Liver (tissue), 9 donors: ENCODE measurements around the gene SENP7. TPM values are rescaled to one million over a fixed set of nuclear protein-coding genes. Genes with fewer than 3 reads are reported as not detected.

Experiments
- DNase-seq: peaks from one replicate; pipeline ENCODE4 v3.0.0-alpha.2; 2017; ENCODE audit warnings: low spot score
- H3K27ac ChIP-seq, 2 donors: one replicate each; pipeline ENCODE4 v1.7.0; 2013; ENCODE audit warnings: inconsistent platforms in 2 of 2, low read length in 2 of 2, control low read depth in 1 of 2, low read depth in 1 of 2, mild to moderate bottlenecking in 1 of 2
- H3K27me3 ChIP-seq, 4 donors: one replicate each; pipeline versions ENCODE4 v1.6.1 to v1.7.0; 2013; ENCODE audit warnings: low read length in 3 of 4, inconsistent platforms in 1 of 4, mild to moderate bottlenecking in 1 of 4, moderate library complexity in 1 of 4; ENCODE audit not compliant: control insufficient read depth in 4 of 4, insufficient read depth in 4 of 4
- H3K36me3 ChIP-seq, 4 donors: one replicate each; pipeline versions ENCODE4 v1.6.1 to v1.7.0; 2013; ENCODE audit warnings: low read length in 3 of 4, mild to moderate bottlenecking in 3 of 4, low read depth in 1 of 4, moderate library complexity in 1 of 4; ENCODE audit not compliant: control insufficient read depth in 4 of 4, insufficient read depth in 3 of 4
- H3K4me1 ChIP-seq, 4 donors: one replicate each; pipeline versions ENCODE4 v1.6.1 to v1.7.0; 2013; ENCODE audit warnings: low read length in 3 of 4, mild to moderate bottlenecking in 3 of 4, moderate library complexity in 1 of 4; ENCODE audit not compliant: control insufficient read depth in 4 of 4, insufficient read depth in 4 of 4
- H3K4me3 ChIP-seq, 3 donors: one replicate each; pipeline versions ENCODE4 v1.6.1 to v1.7.0; 2013; ENCODE audit warnings: low read length in 3 of 3, control low read depth in 1 of 3, low read depth in 1 of 3, mild to moderate bottlenecking in 1 of 3
- H3K9ac ChIP-seq, 2 donors: one replicate each; pipeline ENCODE4 v1.7.0; 2013; ENCODE audit warnings: low read length in 2 of 2, mild to moderate bottlenecking in 2 of 2, moderate library complexity in 2 of 2, control low read depth in 1 of 2, low read depth in 1 of 2
- H3K9me3 ChIP-seq, 4 donors: one replicate each; pipeline versions ENCODE4 v1.6.1 to v1.7.0; 2013; ENCODE audit warnings: low read length in 3 of 4; ENCODE audit not compliant: control insufficient read depth in 4 of 4
- CTCF ChIP-seq: fragments of 150-350 bp; IDR thresholded peaks from 2 replicates; pipeline ENCODE4 v1.5.1; 2017; ENCODE audit warnings: improper control_type of control experiment, low read depth, low read length; ENCODE audit not compliant: missing input control
- EGR1 ChIP-seq, 2 donors: IDR thresholded peaks; 2 replicates each; pipeline ENCODE4 v1.6.1; 2016 to 2018; ENCODE audit warnings: antibody characterized with exemption in 2 of 2, low read depth in 2 of 2
- FOXA2 ChIP-seq: IDR thresholded peaks from 2 replicates; pipeline ENCODE4 v1.6.1; 2016; ENCODE audit warnings: antibody characterized with exemption
- HNF4A ChIP-seq, 2 donors: conservative IDR thresholded peaks; 2 replicates each; pipeline ENCODE4 v1.6.1; 2016; ENCODE audit warnings: antibody characterized with exemption in 2 of 2, mild to moderate bottlenecking in 2 of 2
- HNF4G ChIP-seq: IDR thresholded peaks from 2 replicates; pipeline ENCODE4 v1.6.1; 2016; ENCODE audit warnings: antibody characterized with exemption
- JUND ChIP-seq, 2 donors: IDR thresholded peaks; 2 replicates each; pipeline ENCODE4 v1.6.1; 2016; ENCODE audit warnings: antibody characterized with exemption in 2 of 2
- MAX ChIP-seq: IDR thresholded peaks from 2 replicates; pipeline ENCODE4 v1.6.1; 2016; ENCODE audit warnings: antibody characterized with exemption
- NR2F2 ChIP-seq: IDR thresholded peaks from 2 replicates; pipeline ENCODE4 v1.6.1; 2016; ENCODE audit warnings: antibody characterized with exemption
- RAD21 ChIP-seq, 2 donors: IDR thresholded peaks; 2 replicates each; pipeline ENCODE4 v1.6.1; 2016; ENCODE audit warnings: antibody characterized with exemption in 2 of 2, mild to moderate bottlenecking in 2 of 2
- REST ChIP-seq: IDR thresholded peaks from 2 replicates; pipeline ENCODE4 v1.6.1; 2016; ENCODE audit warnings: antibody characterized with exemption, mild to moderate bottlenecking
- RXRA ChIP-seq, 2 donors: IDR thresholded peaks; 2 replicates each; pipeline ENCODE4 v1.6.1; 2017 to 2018; ENCODE audit warnings: antibody characterized with exemption in 2 of 2, mild to moderate bottlenecking in 1 of 2
- SP1 ChIP-seq: IDR thresholded peaks from 2 replicates; pipeline ENCODE4 v1.6.1; 2018; ENCODE audit warnings: antibody characterized with exemption, mild to moderate bottlenecking
- TAF1 ChIP-seq: conservative IDR thresholded peaks from 2 replicates; pipeline ENCODE4 v1.6.1; 2016; ENCODE audit warnings: antibody characterized with exemption, mild to moderate bottlenecking
- YY1 ChIP-seq: IDR thresholded peaks from 2 replicates; pipeline ENCODE4 v1.6.1; 2016; ENCODE audit warnings: antibody characterized with exemption, mild to moderate bottlenecking
- WGBS: extraction: QIAGEN DNeasy Blood & Tissue Kit; methylation state at CpG from one replicate; pipeline ENCODE4 v1.1.7; 2013; 5-methylcytosine and 5-hydroxymethylcytosine counted together
- polyA plus RNA-seq, 2 donors: library from polyadenylated mRNA; stranded (reverse) in 1 of 2; unstranded in 1 of 2; fragments of 200-250 nt in 1 of 2; fragments of >200 nt in 1 of 2; fragmentation: Nextera tagmentation in 1 of 2; extraction: Ambion mirVana in 1 of 2; gene quantifications; one replicate each; pipeline versions ENCODE4 v1.2.1 to v1.2.3, GENCODE V29; 2013 to 2015
- total RNA-seq, 2 donors: library from RNA; depleted of rRNA; stranded (reverse); fragments of >200 nt; gene quantifications; one replicate each; pipeline ENCODE4 v1.2.3, GENCODE V29; 2014
- TF ChIP-seq, protein P1 (sequence below): IDR thresholded peaks from 2 replicates; pipeline ENCODE4 v1.6.1; 2016; ENCODE audit warnings: antibody characterized with exemption
- TF ChIP-seq, protein P2 (sequence below): IDR thresholded peaks from 2 replicates; pipeline ENCODE4 v1.6.1; 2016; ENCODE audit warnings: antibody characterized with exemption
- donor health status: healthy.
- donor health status: healthy.
- donor health status: healthy.
- donor health status: healthy.
- donor health status: healthy.

Gene SENP7
- total and polyA plus RNA-seq, 4 donors: 1.9 to 18.5 (median 6.8) TPM

- DNase-seq: no peak
- Histone ChIP-seq H3K9me3 (no peaks in the 10 kb centered on the region), H3K36me3 (no peaks in the 10 kb centered on the region), H3K4me3 (no peak overlapping the region), H3K27ac (no peak overlapping the region), H3K4me1 (no peaks in the 10 kb centered on the region), H3K9ac (no peak overlapping the region), H3K27me3 (no peaks in the 10 kb centered on the region)
- WGBS: 72% methylated on average over 1 of the region's 1 CpG
- TF ChIP-seq HNF4A (conservative IDR thresholded peaks at IDR 0.05) (no peak), YY1 (no peak), MAX (no peak), HNF4G (no peak), FOXA2 (no peak), RAD21 (IDR thresholded peaks at IDR 0.05) (no peak), TAF1 (no peak), CTCF (no peak), EGR1 (IDR thresholded peaks at IDR 0.05; ENCODE audit: low read depth in 2 of 2) (no peak), SP1 (no peak), NR2F2 (no peak), RXRA (IDR thresholded peaks at IDR 0.05) (no peak), JUND (IDR thresholded peaks at IDR 0.05) (no peak), REST (no peak)
- TF ChIP-seq, protein P1, sequence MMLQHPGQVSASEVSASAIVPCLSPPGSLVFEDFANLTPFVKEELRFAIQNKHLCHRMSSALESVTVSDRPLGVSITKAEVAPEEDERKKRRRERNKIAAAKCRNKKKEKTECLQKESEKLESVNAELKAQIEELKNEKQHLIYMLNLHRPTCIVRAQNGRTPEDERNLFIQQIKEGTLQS: no peak
- TF ChIP-seq, protein P2, sequence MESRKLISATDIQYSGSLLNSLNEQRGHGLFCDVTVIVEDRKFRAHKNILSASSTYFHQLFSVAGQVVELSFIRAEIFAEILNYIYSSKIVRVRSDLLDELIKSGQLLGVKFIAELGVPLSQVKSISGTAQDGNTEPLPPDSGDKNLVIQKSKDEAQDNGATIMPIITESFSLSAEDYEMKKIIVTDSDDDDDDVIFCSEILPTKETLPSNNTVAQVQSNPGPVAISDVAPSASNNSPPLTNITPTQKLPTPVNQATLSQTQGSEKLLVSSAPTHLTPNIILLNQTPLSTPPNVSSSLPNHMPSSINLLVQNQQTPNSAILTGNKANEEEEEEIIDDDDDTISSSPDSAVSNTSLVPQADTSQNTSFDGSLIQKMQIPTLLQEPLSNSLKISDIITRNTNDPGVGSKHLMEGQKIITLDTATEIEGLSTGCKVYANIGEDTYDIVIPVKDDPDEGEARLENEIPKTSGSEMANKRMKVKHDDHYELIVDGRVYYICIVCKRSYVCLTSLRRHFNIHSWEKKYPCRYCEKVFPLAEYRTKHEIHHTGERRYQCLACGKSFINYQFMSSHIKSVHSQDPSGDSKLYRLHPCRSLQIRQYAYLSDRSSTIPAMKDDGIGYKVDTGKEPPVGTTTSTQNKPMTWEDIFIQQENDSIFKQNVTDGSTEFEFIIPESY: no peak
Measured at GRCh38 chr3:101549473-101549872, 36.5 kb upstream of the SENP7 start.

DNA sequence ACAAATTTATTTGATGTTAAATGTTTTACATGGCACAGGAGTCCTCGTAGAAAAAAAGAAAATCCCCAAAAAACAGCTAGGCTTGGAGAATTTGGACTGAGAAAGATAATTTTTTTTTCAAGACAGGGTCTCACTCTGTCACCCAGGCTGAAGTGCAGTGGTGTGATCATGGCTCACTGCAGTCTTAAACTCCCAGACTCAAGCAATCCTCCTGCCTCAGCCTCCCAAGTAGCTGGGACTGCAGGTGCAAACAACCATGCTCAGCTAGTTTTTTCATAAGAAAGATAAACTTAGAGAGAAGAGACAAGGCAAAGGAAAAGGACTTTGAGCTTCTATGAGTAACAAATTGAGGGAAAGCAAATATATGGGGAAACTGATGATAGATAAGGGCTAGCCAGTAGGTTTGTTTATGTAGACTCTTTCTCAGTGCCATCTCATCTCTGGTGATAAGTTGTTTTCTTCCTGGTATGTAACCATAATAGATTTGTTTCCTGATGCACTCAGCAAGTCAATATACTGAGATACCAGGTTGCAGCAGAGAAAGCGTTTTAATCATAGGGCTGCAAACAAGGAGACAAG lies 35.6 kb upstream of the SENP7 start:
- peak; percentile 12 to 39 for TF ChIP-seq HNF4A (conservative IDR thresholded peaks at IDR 0.05)
- no peak for TF ChIP-seq SP1
- no peak for TF ChIP-seq FOXA2
- Histone ChIP-seq H3K4me1 (no peaks in the 10 kb centered on the region), H3K9ac (no peak overlapping the region), H3K9me3 (no peaks in the 10 kb centered on the region), H3K4me3 (no peak overlapping the region), H3K27me3 (no peaks in the 10 kb centered on the region), H3K27ac (no peak overlapping the region), H3K36me3 (no peaks in the 10 kb centered on the region)
- no peak for DNase-seq
- WGBS: 68% methylated on average over 2 of the region's 2 CpGs
